Upper lobe of left lung (tissue), 4 donors: ENCODE data around the gene ELL2.

Experiments
- POLR2A ChIP-seq, 4 donors: fragments of 450-650 bp; IDR thresholded peaks; one replicate each; pipeline ENCODE4 v1.5.1; 2016 to 2017; ENCODE audit warnings: antibody characterized with exemption in 4 of 4, mild to moderate bottlenecking in 2 of 4
- POLR2AphosphoS5 ChIP-seq, 2 donors: sonication (generic); formaldehyde crosslinking; IDR thresholded peaks; one replicate each; pipeline ENCODE4 v1.5.1; 2017; ENCODE audit warnings: antibody characterized with exemption in 2 of 2
- TF ChIP-seq, protein P1 (sequence below), 6 experiments: fragments of 450-650 bp in 4 of 6; fragments of 200-600 bp in 2 of 6; sonication (generic) in 2 of 6; IDR thresholded peaks; one replicate each; pipeline ENCODE4 v1.5.1; 2016 to 2019; ENCODE audit warnings: antibody characterized with exemption in 6 of 6

DNA sequence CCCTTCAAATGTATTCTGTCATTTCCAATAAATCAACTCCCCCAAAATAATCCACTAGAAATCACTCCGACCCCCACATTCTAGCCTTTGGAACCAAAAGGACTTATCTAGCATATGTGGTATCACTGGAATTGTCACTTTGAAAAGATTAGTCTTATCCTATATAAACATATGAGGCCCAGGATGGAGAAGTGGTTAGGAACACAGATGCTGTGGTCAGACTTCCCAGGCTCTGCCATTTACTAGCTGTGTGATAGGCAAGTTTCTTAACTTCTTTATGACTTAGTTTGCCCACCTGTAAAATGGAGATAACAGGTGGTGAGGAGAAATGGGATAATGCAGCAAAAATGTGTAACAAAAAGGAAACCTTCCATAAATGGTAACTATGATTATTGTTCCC is 77.1 kb downstream of the ELL2 start:
- TF ChIP-seq, protein P1, sequence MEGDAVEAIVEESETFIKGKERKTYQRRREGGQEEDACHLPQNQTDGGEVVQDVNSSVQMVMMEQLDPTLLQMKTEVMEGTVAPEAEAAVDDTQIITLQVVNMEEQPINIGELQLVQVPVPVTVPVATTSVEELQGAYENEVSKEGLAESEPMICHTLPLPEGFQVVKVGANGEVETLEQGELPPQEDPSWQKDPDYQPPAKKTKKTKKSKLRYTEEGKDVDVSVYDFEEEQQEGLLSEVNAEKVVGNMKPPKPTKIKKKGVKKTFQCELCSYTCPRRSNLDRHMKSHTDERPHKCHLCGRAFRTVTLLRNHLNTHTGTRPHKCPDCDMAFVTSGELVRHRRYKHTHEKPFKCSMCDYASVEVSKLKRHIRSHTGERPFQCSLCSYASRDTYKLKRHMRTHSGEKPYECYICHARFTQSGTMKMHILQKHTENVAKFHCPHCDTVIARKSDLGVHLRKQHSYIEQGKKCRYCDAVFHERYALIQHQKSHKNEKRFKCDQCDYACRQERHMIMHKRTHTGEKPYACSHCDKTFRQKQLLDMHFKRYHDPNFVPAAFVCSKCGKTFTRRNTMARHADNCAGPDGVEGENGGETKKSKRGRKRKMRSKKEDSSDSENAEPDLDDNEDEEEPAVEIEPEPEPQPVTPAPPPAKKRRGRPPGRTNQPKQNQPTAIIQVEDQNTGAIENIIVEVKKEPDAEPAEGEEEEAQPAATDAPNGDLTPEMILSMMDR (IDR thresholded peaks at IDR 0.05): no peak
- TF ChIP-seq POLR2AphosphoS5 (IDR thresholded peaks at IDR 0.05) (no peak), POLR2A (IDR thresholded peaks at IDR 0.05) (no peak)
